HG03354 (cell line): ENCODE results near the gene KHK.
"Not testable (repeated sequence)": the region's sequence is repeated elsewhere in the genome, so short reads cannot be mapped to it uniquely, and the experiment has no call there.

Experiments
- ATAC-seq: cut with Tn5 transposase; IDR thresholded peaks from one replicate; pipeline ENCODE4 v1.9.1; 2021; ENCODE audit warnings: mild to moderate bottlenecking; ENCODE audit not compliant: unreplicated experiment, poor library complexity, severe bottlenecking

Gene KHK

GRCh38 chr2:27058210-27058609 is 28.4 kb upstream of the KHK start:
- ATAC-seq = no peak

- ATAC-seq = no peak
These were observed 27.3 kb upstream of the KHK start for GRCh38 chr2:27059141-27059820.

- no peak for ATAC-seq
These were observed 26.2 kb upstream of the KHK start for GRCh38 chr2:27060323-27060722.

- no peak for ATAC-seq
These were observed 21.4 kb upstream of the KHK start for GRCh38 chr2:27065128-27065527.

- no peak for ATAC-seq
These were observed 19.2 kb upstream of the KHK start for GRCh38 chr2:27067385-27067784.

- ATAC-seq = no peak
These were observed 17.1 kb upstream of the KHK start for GRCh38 chr2:27069436-27069835.

- no peak for ATAC-seq
These were observed 16.5 kb upstream of the KHK start for GRCh38 chr2:27069961-27070618.

GRCh38 chr2:27070653-27071276 is 15.8 kb upstream of the KHK start:
- ATAC-seq = peak; percentile 20

- ATAC-seq = peak; percentile 89
These were observed 15.1 kb upstream of the KHK start, which contains the start of gene OST4 for GRCh38 chr2:27071277-27071989. TSS of gene OST4 (minus strand) at chr2:27071654.

GRCh38 chr2:27071990-27072830 is 14.4 kb upstream of the KHK start:
- ATAC-seq = peak; percentile 10

GRCh38 chr2:27072920-27073319 is 13.7 kb upstream of the KHK start:
- ATAC-seq = no peak

- no peak for ATAC-seq
These were observed 12.8 kb upstream of the KHK start for GRCh38 chr2:27073782-27074181.

- no peak for ATAC-seq
These were observed 11.6 kb upstream of the KHK start for GRCh38 chr2:27074738-27075565.

GRCh38 chr2:27075566-27075871 is 11.1 kb upstream of the KHK start:
- not testable (repeated sequence) for ATAC-seq

GRCh38 chr2:27076323-27076722 is 10.2 kb upstream of the KHK start:
- ATAC-seq = no peak

- no peak for ATAC-seq
These were observed 9.3 kb upstream of the KHK start for GRCh38 chr2:27077231-27077630.

- ATAC-seq = no peak
These were observed 8.0 kb upstream of the KHK start, which contains the start of gene EMILIN1 for GRCh38 chr2:27078267-27079194. TSS of gene EMILIN1 (plus strand) at chr2:27078615. CDS start at chr2:27079066, 451 bp downstream.
